Thyroid gland (tissue), 4 donors: ENCODE measurements around the gene TOR1B.
A peak's percentile ranks its signal among the peaks of the same experiment; 100 is the strongest.

ENCODE experiments used
- POLR2A ChIP-seq, 2 donors: fragments of 450-650 bp; IDR thresholded peaks; one replicate each; pipeline ENCODE4 v1.6.1; 2017; ENCODE audit warnings: antibody characterized with exemption in 2 of 2, mild to moderate bottlenecking in 2 of 2, moderate library complexity in 1 of 2
- TF ChIP-seq, protein P1 (sequence below), 6 experiments: fragments of 200-600 bp in 3 of 6; fragments of 450-650 bp in 3 of 6; sonication (generic) in 3 of 6; IDR thresholded peaks; one replicate each; pipeline ENCODE4 v1.5.1; 2016 to 2019; ENCODE audit warnings: antibody characterized with exemption in 6 of 6, mild to moderate bottlenecking in 2 of 6, inconsistent platforms in 1 of 6, moderate library complexity in 1 of 6

DNA sequence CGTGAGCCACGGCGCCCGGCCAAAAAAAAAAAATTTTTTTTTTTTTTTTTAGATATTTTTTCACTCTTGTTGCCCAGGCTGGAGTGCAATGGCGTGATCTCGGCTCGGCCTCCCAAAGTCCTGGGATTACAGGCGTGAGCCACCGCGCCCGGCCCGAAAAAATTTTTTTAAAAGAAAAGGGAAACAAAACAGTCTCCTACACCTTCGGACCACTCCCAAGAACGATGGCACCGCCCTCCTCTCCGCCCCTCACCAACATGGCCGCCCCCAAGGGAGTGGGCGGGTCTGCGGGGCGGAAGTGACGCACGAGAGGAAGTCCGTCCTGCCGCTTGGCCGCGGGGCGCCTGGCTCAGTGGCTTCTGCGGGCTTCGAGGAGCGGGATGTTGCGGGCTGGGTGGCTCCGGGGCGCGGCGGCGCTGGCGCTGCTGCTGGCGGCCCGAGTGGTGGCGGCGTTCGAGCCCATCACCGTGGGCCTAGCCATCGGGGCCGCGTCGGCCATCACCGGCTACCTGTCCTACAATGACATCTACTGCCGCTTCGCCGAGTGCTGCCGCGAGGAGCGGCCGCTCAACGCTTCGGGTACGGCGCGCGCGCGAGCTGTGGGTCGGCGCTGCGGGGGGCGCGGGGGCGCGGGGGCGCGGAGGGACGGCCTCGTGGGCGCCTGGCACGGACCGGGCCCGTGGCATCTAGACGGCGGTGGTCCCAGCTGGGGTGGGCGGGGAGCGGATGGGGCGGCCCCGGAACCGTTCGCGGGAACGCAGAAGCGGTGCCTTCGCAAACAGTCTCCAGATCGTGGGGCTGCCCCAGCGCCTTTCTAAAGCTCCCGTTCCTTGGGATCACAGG, at the start of gene TOR1B:
- TF ChIP-seq POLR2A (IDR thresholded peaks at IDR 0.05), result peak in 1 of 2 donors; percentile 86
- TF ChIP-seq, protein P1, sequence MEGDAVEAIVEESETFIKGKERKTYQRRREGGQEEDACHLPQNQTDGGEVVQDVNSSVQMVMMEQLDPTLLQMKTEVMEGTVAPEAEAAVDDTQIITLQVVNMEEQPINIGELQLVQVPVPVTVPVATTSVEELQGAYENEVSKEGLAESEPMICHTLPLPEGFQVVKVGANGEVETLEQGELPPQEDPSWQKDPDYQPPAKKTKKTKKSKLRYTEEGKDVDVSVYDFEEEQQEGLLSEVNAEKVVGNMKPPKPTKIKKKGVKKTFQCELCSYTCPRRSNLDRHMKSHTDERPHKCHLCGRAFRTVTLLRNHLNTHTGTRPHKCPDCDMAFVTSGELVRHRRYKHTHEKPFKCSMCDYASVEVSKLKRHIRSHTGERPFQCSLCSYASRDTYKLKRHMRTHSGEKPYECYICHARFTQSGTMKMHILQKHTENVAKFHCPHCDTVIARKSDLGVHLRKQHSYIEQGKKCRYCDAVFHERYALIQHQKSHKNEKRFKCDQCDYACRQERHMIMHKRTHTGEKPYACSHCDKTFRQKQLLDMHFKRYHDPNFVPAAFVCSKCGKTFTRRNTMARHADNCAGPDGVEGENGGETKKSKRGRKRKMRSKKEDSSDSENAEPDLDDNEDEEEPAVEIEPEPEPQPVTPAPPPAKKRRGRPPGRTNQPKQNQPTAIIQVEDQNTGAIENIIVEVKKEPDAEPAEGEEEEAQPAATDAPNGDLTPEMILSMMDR (IDR thresholded peaks at IDR 0.05), result peak in 1 of 6 experiments; percentile 6
